Adipocyte (in vitro differentiated cells): ENCODE measurements around the gene TRMT6.

Experiments
- DNase-seq: peaks from one replicate; pipeline ENCODE4 v3.0.0-alpha.2; 2015; ENCODE audit warnings: low read depth
- H3K27me3 ChIP-seq: replicated peaks from 2 replicates; pipeline ENCODE4 v1.7.0; 2013; ENCODE audit warnings: mild to moderate bottlenecking, low read length, moderate library complexity; ENCODE audit not compliant: control insufficient read depth, insufficient read depth
- H3K36me3 ChIP-seq: 2 replicates; pipeline ENCODE4 v1.7.0; 2013; ENCODE audit warnings: low read length, mild to moderate bottlenecking, moderate library complexity; ENCODE audit not compliant: control insufficient read depth, insufficient read depth, severe bottlenecking
- H3K4me1 ChIP-seq: 2 replicates; pipeline ENCODE4 v1.7.0; 2013; ENCODE audit warnings: mild to moderate bottlenecking, low read length, moderate library complexity; ENCODE audit not compliant: control insufficient read depth, insufficient read depth
- H3K4me3 ChIP-seq: 2 replicates; pipeline ENCODE4 v1.7.0; 2013; ENCODE audit warnings: mild to moderate bottlenecking, low read length, moderate library complexity
- H3K9ac ChIP-seq: 2 replicates; pipeline ENCODE4 v1.7.0; 2013; ENCODE audit warnings: mild to moderate bottlenecking, low read length, moderate library complexity
- H3K9me3 ChIP-seq: 2 replicates; pipeline ENCODE4 v1.7.0; 2013; ENCODE audit warnings: mild to moderate bottlenecking, low read length, moderate library complexity; ENCODE audit not compliant: control insufficient read depth

TRMT6 gene

GRCh38 chr20:5923493-5923892, 26.8 kb downstream of the TRMT6 start:
- Histone ChIP-seq H3K9ac (no peak overlapping the region), H3K4me1 (peaks cover 4% of the 10 kb centered on the region), H3K9me3 (no peaks in the 10 kb centered on the region), H3K27me3 (peaks cover 33% of the 10 kb centered on the region), H3K36me3 (no peaks in the 10 kb centered on the region), H3K4me3 (no peak overlapping the region)
- no peak for DNase-seq

GRCh38 chr20:5920581-5920980, 29.8 kb downstream of the TRMT6 start:
- no peak overlapping the region for H3K4me3 ChIP-seq
- H3K27me3 ChIP-seq, result peaks cover 24% of the 10 kb centered on the region
- H3K9ac ChIP-seq, result no peak overlapping the region
- no peak for DNase-seq
- H3K9me3 ChIP-seq, result no peaks in the 10 kb centered on the region
- H3K4me1 ChIP-seq, result peaks cover 4% of the 10 kb centered on the region
- H3K36me3 ChIP-seq, result no peaks in the 10 kb centered on the region

GRCh38 chr20:5919626-5920544, 30.4 kb downstream of the TRMT6 start:
- peaks cover 4% of the 10 kb centered on the region for H3K4me1 ChIP-seq
- no peaks in the 10 kb centered on the region for H3K9me3 ChIP-seq
- no peak for DNase-seq
- peaks cover 17% of the 10 kb centered on the region for H3K27me3 ChIP-seq
- no peak overlapping the region for H3K9ac ChIP-seq
- H3K36me3 ChIP-seq, result no peaks in the 10 kb centered on the region
- H3K4me3 ChIP-seq, result no peak overlapping the region

DNA sequence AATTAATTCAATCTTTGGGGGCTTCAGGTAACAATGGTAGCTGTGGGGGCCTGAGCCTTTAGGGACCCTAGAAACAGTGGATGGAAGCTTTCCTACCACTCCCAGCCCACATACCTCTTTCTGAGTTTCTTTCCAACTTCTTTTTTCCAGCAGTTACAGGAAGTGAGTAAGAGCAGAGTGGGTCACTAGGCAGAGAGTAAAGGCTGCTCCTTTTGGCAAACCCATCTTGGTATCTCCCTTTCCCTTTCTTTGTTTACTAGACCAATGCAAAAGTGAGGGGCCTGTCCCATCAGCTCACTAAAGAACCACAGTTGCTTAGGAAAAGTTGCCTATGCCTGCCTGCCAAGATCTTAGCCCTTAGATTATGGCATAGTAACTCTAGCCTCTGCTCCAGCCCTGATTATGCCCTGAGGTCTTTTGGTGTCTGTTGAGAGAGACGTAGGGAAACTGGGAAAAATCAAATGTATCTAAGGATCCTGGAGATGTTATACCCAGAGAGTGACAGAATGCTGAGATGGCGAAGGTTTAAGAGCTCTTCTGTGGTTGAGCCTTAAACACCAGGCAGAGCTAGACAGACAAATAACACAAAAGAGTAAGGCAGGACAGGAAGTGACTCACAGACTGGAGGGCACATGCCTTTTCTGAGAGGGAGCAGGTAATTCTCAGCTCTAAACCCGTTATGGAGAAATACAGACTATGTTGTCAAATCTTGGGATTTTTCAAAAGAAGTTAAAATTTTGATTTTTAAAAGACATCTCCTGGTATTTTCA, 31.3 kb downstream of the TRMT6 start:
- peaks cover 4% of the 10 kb centered on the region for H3K4me1 ChIP-seq
- no peaks in the 10 kb centered on the region for H3K9me3 ChIP-seq
- no peaks in the 10 kb centered on the region for H3K36me3 ChIP-seq
- peaks cover 10% of the 10 kb centered on the region for H3K27me3 ChIP-seq
- no peak overlapping the region for H3K9ac ChIP-seq
- DNase-seq, result peak; percentile 5
- H3K4me3 ChIP-seq, result no peak overlapping the region

DNA sequence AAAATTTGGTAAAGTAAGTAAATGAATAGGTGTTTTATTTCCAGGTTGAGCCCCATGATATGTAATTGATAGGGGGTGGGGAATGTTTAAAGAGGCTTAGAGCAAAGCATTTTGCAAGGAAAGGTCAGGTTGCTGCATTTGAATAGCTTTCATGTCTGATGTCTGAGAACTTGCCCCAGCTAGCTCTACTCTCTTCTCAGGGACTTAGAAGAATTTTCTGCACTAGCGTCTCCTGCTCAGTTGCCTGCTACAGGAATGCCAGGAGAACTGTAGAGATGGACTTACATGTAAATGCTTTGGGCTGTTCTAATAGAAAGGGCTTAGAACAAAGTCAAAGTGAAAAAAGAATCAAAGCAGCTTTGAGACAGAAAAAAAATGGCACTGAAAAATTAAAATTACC, 35.5 kb downstream of the TRMT6 start:
- no peaks in the 10 kb centered on the region for H3K36me3 ChIP-seq
- no peak overlapping the region for H3K9ac ChIP-seq
- H3K4me3 ChIP-seq, result no peak overlapping the region
- no peaks in the 10 kb centered on the region for H3K9me3 ChIP-seq
- no peak for DNase-seq
- peaks cover 8% of the 10 kb centered on the region for H3K4me1 ChIP-seq
- H3K27me3 ChIP-seq, result peaks cover 18% of the 10 kb centered on the region

GRCh38 chr20:5913166-5913565, 37.2 kb downstream of the TRMT6 start:
- Histone ChIP-seq H3K9me3 (no peaks in the 10 kb centered on the region), H3K9ac (no peak overlapping the region), H3K4me3 (no peak overlapping the region), H3K4me1 (peaks cover 4% of the 10 kb centered on the region), H3K27me3 (peaks cover 22% of the 10 kb centered on the region), H3K36me3 (no peaks in the 10 kb centered on the region)
- DNase-seq, result no peak

DNA sequence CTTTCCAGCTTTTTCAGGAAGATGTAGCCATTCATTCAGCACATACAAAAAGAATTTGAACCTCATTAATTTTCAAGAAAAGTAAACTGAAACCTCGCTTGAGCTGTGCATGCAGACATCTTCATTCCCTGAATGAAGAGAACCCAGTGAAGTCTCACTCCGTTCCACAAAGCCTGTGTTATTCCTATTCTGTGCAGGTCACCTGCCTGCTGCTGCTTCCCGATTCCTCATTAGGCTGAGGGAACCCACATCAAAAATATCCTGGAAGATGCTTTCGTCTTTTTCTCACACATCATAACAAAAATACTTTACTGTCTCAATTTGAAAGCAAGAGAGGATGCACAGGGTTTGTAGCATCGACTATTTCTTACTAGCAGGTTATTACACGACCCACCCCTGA, 40.1 kb downstream of the TRMT6 start:
- DNase-seq, result no peak
- H3K36me3 ChIP-seq, result no peaks in the 10 kb centered on the region
- H3K9ac ChIP-seq, result no peak overlapping the region
- no peak overlapping the region for H3K4me3 ChIP-seq
- H3K4me1 ChIP-seq, result peaks cover 4% of the 10 kb centered on the region
- H3K9me3 ChIP-seq, result no peaks in the 10 kb centered on the region
- H3K27me3 ChIP-seq, result peaks cover 31% of the 10 kb centered on the region

DNA sequence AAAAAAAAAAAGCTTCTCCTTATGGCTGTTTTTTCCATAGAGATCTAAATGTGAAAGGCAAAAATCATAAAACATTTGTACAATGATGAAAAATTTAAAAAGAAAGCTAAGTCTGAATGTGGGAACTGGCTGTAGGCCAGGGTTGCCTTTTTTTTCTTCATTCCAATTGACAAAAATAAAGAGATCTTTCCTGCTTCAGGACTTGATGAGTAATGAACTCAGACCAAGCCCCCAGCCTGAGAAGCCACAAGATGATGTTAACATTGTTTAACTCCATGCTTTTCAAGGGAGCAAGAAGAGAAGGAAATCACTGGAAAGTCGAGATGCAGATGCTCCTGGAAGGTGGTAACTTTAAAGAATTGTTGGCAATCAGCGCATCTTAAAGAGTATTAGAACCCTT, 41.4 kb downstream of the TRMT6 start:
- Histone ChIP-seq H3K4me3 (no peak overlapping the region), H3K4me1 (peaks cover 4% of the 10 kb centered on the region), H3K9ac (no peak overlapping the region), H3K9me3 (no peaks in the 10 kb centered on the region), H3K36me3 (no peaks in the 10 kb centered on the region), H3K27me3 (peaks cover 43% of the 10 kb centered on the region)
- DNase-seq, result no peak

DNA sequence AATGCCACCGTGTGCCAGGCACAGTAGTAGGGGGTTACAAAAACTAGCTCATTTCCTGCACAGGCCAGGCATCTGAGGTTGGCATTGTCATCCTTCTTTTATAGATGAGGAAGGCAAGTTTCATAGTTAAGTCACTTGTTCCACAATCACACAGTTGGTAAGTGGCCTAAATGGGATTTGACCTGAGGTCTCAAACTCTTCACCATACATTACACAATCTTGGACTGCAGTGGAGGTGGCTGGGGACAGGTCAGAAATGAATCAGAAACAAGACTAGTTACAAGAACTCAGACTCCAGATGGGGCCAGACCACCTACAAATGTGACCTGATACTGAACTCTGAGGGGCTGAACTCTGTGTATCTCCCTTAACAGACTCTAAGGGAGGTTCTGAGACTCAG, 49.4 kb downstream of the TRMT6 start:
- no peak overlapping the region for H3K9ac ChIP-seq
- H3K27me3 ChIP-seq, result peaks cover 22% of the 10 kb centered on the region
- H3K9me3 ChIP-seq, result no peaks in the 10 kb centered on the region
- H3K4me1 ChIP-seq, result no peaks in the 10 kb centered on the region
- no peaks in the 10 kb centered on the region for H3K36me3 ChIP-seq
- DNase-seq, result no peak
- H3K4me3 ChIP-seq, result no peak overlapping the region

DNA sequence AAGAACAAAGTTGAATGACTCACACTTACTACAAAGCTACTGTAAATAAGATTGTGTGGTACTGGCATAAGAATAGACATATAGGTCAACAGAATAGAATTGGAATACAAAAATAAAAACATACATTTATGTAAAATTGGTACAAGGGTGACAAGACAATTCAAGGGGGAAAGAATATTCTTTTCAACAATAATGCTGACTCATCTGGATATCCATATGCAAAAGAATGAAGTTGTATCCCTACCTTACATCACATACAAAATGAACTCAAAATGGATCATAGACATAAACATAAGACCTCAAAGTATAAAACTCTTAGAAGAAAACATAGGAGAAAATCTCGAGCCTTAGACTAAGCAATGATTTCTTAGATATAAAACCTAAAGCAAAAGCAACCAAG, 50.9 kb downstream of the TRMT6 start:
- H3K4me1 ChIP-seq, result no peaks in the 10 kb centered on the region
- no peaks in the 10 kb centered on the region for H3K9me3 ChIP-seq
- no peaks in the 10 kb centered on the region for H3K36me3 ChIP-seq
- H3K9ac ChIP-seq, result no peak overlapping the region
- H3K4me3 ChIP-seq, result no peak overlapping the region
- H3K27me3 ChIP-seq, result peaks cover 19% of the 10 kb centered on the region
- no peak for DNase-seq

- Histone ChIP-seq H3K9ac (no peak overlapping the region), H3K4me1 (no peaks in the 10 kb centered on the region), H3K27me3 (peaks cover 30% of the 10 kb centered on the region), H3K36me3 (no peaks in the 10 kb centered on the region), H3K9me3 (no peaks in the 10 kb centered on the region), H3K4me3 (no peak overlapping the region)
- DNase-seq, result no peak
Measured at GRCh38 chr20:5895626-5896025, 54.7 kb downstream of the TRMT6 start.
